Stimulated activated CD4-positive, alpha-beta T cell treated with anti-CD3 and anti-CD28 coated beads, Interleukin-2, amount 100 ng/mL, for 4 hours (primary cell): ENCODE measurements around the gene ITCH.
"Not testable (repeated sequence)": the region's sequence is repeated elsewhere in the genome, so short reads cannot be mapped to it uniquely, and the experiment has no call there.

Experiments
- DNase-seq: peaks from one replicate; pipeline ENCODE4 v3.0.0-alpha.2; 2020; ENCODE audit warnings: low read depth

The ITCH gene

GRCh38 chr20:34510575-34510974, 147.5 kb downstream of the ITCH start:
- DNase-seq, result no peak

- no peak for DNase-seq
Measured at GRCh38 chr20:34511891-34512265, 148.8 kb downstream of the ITCH start.

- DNase-seq, result no peak
Measured at GRCh38 chr20:34512266-34512954, 149.3 kb downstream of the ITCH start.

- DNase-seq, result no peak
Measured at GRCh38 chr20:34512955-34513419, 149.9 kb downstream of the ITCH start.

GRCh38 chr20:34514034-34514433, 151.0 kb downstream of the ITCH start:
- DNase-seq, result not testable (repeated sequence)

- no peak for DNase-seq
Measured at GRCh38 chr20:34514897-34515483, 151.9 kb downstream of the ITCH start.

- peak; percentile 54 for DNase-seq
Measured at GRCh38 chr20:34515484-34516246, 152.6 kb downstream of the ITCH start.

GRCh38 chr20:34516247-34517113, 153.4 kb downstream of the ITCH start, which contains the start of gene DYNLRB1:
Gene DYNLRB1 (plus strand): TSS chr20:34516422. CDS start chr20:34516459, 37 bp downstream.
- peak; percentile 94 for DNase-seq

- DNase-seq, result no peak
Measured at GRCh38 chr20:34517114-34517505, 154.0 kb downstream of the ITCH start.

GRCh38 chr20:34518863-34519262, 155.8 kb downstream of the ITCH start:
- DNase-seq, result not testable (repeated sequence)

- DNase-seq, result not testable (repeated sequence)
Measured at GRCh38 chr20:34519841-34520240, 156.8 kb downstream of the ITCH start.

GRCh38 chr20:34522969-34523871, 160.1 kb downstream of the ITCH start:
- DNase-seq, result peak; percentile 21

GRCh38 chr20:34524426-34524825, 161.4 kb downstream of the ITCH start:
- DNase-seq, result no peak

- DNase-seq, result no peak
Measured at GRCh38 chr20:34525342-34525708, 162.3 kb downstream of the ITCH start.

- DNase-seq, result no peak
Measured at GRCh38 chr20:34525709-34526416, 162.8 kb downstream of the ITCH start.

GRCh38 chr20:34526466-34526865, 163.4 kb downstream of the ITCH start:
- no peak for DNase-seq

- no peak for DNase-seq
Measured at GRCh38 chr20:34527016-34527415, 163.9 kb downstream of the ITCH start.

GRCh38 chr20:34528921-34529297, 165.8 kb downstream of the ITCH start:
- no peak for DNase-seq

GRCh38 chr20:34529742-34530141, 166.7 kb downstream of the ITCH start:
- DNase-seq, result no peak

GRCh38 chr20:34530342-34530741, 167.3 kb downstream of the ITCH start:
- no peak for DNase-seq
